Endothelial cell of umbilical vein (primary cell): Measurements from ENCODE around the gene BRPF1. TPM values are rescaled to one million over a fixed set of nuclear protein-coding genes. Genes with fewer than 3 reads are reported as not detected.

Experiments used
- BruUV-seq: library from RNA; stranded (reverse); fragments of 400-500 nt; replicated peaks from 2 replicates; lab custom pipeline; 2021; lab: Mats Ljungman, UMichigan
- CTCF ChIA-PET: fragments of 300-600, 350-600 bp; sonication (Branson Sonifier 250); formaldehyde crosslinking; loops from one replicate; lab custom pipeline; 2021; ENCODE audit warnings: antibody characterized with exemption, inconsistent platforms; lab: Charles Lee
- POLR2A ChIA-PET: fragments of 300-600, 350-600 bp; sonication (Branson Sonifier 250); formaldehyde crosslinking; loops from one replicate; lab custom pipeline; 2021; ENCODE audit warnings: antibody characterized with exemption, inconsistent platforms; lab: Charles Lee
- DNase-seq: peaks from one replicate; pipeline ENCODE4 v3.0.0-alpha.2; 2011; ENCODE audit warnings: low read depth, low spot score
- FAIRE-seq: peaks from 2 replicates; lab custom pipeline; 2011; peaks lifted over from hg19 to GRCh38; lab: Jason Lieb, UNC
- H2AFZ ChIP-seq: 2 replicates; pipeline ENCODE4 v1.6.0; 2012; ENCODE audit warnings: low read depth, low read length, control low read depth, inconsistent platforms
- H3K27ac ChIP-seq: 2 replicates; pipeline ENCODE4 v1.5.1; 2011; ENCODE audit warnings: low read depth, mild to moderate bottlenecking, control low read depth, low read length, moderate library complexity; ENCODE audit not compliant: insufficient read depth
- H3K27me3 ChIP-seq, 2 experiments: 2 replicates each; pipeline versions ENCODE4 v1.6.0 to v1.6.1; 2011; ENCODE audit warnings: low read length in 2 of 2, mixed read lengths in 1 of 2; ENCODE audit not compliant: control insufficient read depth in 2 of 2, insufficient read depth in 2 of 2
- H3K36me3 ChIP-seq, 2 experiments: 2 replicates in 1 of 2; 3 replicates in 1 of 2; pipeline ENCODE4 v1.5.1; 2011; ENCODE audit warnings: low read length in 2 of 2, mild to moderate bottlenecking in 1 of 2, moderate library complexity in 1 of 2; ENCODE audit not compliant: control insufficient read depth in 2 of 2, insufficient read depth in 2 of 2; ENCODE audit errors: extremely low read depth in 1 of 2
- H3K4me1 ChIP-seq: 3 replicates; pipeline ENCODE4 v1.5.1; 2011; ENCODE audit warnings: mild to moderate bottlenecking, low read length; ENCODE audit not compliant: control insufficient read depth, insufficient read depth; ENCODE audit errors: extremely low read depth
- H3K4me2 ChIP-seq: 2 replicates; pipeline ENCODE4 v1.6.1; 2011; ENCODE audit warnings: low read length, control low read depth, mixed read lengths; ENCODE audit not compliant: insufficient read depth
- H3K4me3 ChIP-seq, 3 experiments: fragments of 200-600 bp in 1 of 3; sonication (generic), shearing (Covaris generic) in 1 of 3; replicated peaks in 1 of 3; 2 replicates each; pipeline ENCODE4 v1.5.1; 2011 to 2016; ENCODE audit warnings: control low read depth in 3 of 3, low read length in 3 of 3, mild to moderate bottlenecking in 2 of 3, inconsistent platforms in 1 of 3, low read depth in 1 of 3, moderate library complexity in 1 of 3; ENCODE audit not compliant: insufficient read depth in 1 of 3
- H3K79me2 ChIP-seq: 2 replicates; pipeline ENCODE4 v1.6.0; 2012; ENCODE audit warnings: low read length, inconsistent platforms; ENCODE audit not compliant: control insufficient read depth, insufficient read depth
- H3K9ac ChIP-seq: replicated peaks from 2 replicates; pipeline ENCODE3; 2011; ENCODE audit warnings: low read length, control low read depth; ENCODE audit not compliant: insufficient read depth; ENCODE audit errors: extremely low read depth
- H3K9me1 ChIP-seq: replicated peaks from 3 replicates; pipeline ENCODE4 v1.6.0; 2011; ENCODE audit warnings: mild to moderate bottlenecking, low read length; ENCODE audit not compliant: control insufficient read depth, insufficient read depth; ENCODE audit errors: extremely low read depth
- H3K9me3 ChIP-seq: replicated peaks from 2 replicates; pipeline ENCODE4 v1.5.1; 2012; ENCODE audit warnings: low read length, inconsistent platforms; ENCODE audit not compliant: control insufficient read depth, insufficient read depth
- H4K20me1 ChIP-seq: replicated peaks from 2 replicates; pipeline ENCODE3; 2011; ENCODE audit warnings: mild to moderate bottlenecking, low read length; ENCODE audit not compliant: control insufficient read depth, insufficient read depth; ENCODE audit errors: extremely low read depth
- EZH2 ChIP-seq: IDR thresholded peaks from 2 replicates; pipeline ENCODE4 v1.6.1; 2012; ENCODE audit warnings: borderline replicate concordance, low read depth, mild to moderate bottlenecking, moderate library complexity, low read length, inconsistent platforms; ENCODE audit not compliant: severe bottlenecking
- FOS ChIP-seq: IDR thresholded peaks from 2 replicates; pipeline ENCODE4 v1.6.1; 2011; ENCODE audit warnings: mild to moderate bottlenecking, low read length, moderate library complexity, borderline replicate concordance; ENCODE audit not compliant: insufficient read depth
- GATA2 ChIP-seq: IDR thresholded peaks from 2 replicates; pipeline ENCODE4 v1.7.0; 2011; ENCODE audit warnings: low read depth, mild to moderate bottlenecking, moderate library complexity, mixed read lengths, low read length; ENCODE audit not compliant: insufficient read length, insufficient read depth
- JUN ChIP-seq: IDR thresholded peaks from 2 replicates; pipeline ENCODE4 v1.6.1; 2011; ENCODE audit warnings: borderline replicate concordance, low read depth; ENCODE audit not compliant: insufficient read length, insufficient read depth
- MAX ChIP-seq: IDR thresholded peaks from 2 replicates; pipeline ENCODE4 v1.6.1; 2011; ENCODE audit not compliant: insufficient read depth, insufficient read length
- MYC ChIP-seq: IDR thresholded peaks from one replicate; pipeline ENCODE4 v1.6.1; 2011; ENCODE audit warnings: mild to moderate bottlenecking, low read depth, low read length
- POLR2A ChIP-seq: IDR thresholded peaks from 2 replicates; pipeline ENCODE4 v1.6.1; 2012; ENCODE audit warnings: low read depth, mild to moderate bottlenecking, control low read depth, low read length
- POLR2AphosphoS5 ChIP-seq: IDR thresholded peaks from 2 replicates; pipeline ENCODE4 v1.6.1; 2012; ENCODE audit warnings: low read depth, mild to moderate bottlenecking, control low read depth, low read length, moderate library complexity; ENCODE audit not compliant: insufficient read depth
- dilution Hi-C: fragments of 300-500 bp; cut with MboI; formaldehyde crosslinking; loops from one replicate; pipeline ENCODE4 v1.15.0; 2019; ENCODE audit warnings: low sequenced_read_pairs; ENCODE audit not compliant: extremely low pct_ligation_motif_present
- intact Hi-C: fragments of 100-400 bp; cut with micrococcal nuclease; formaldehyde crosslinking; loops from one replicate; pipeline ENCODE4 v1.10.0; 2022
- polyA plus RNA-seq, 4 experiments: library from polyadenylated mRNA; depleted of rRNA in 3 of 4; stranded (reverse) in 3 of 4; unstranded in 1 of 4; fragments of >200 nt; gene quantifications; 2 replicates each; pipeline versions ENCODE4 v1.2.1 to v1.2.3, GENCODE V29; 2011 to 2012; ENCODE audit warnings: missing spikeins in 1 of 4
- total RNA-seq: library from RNA; stranded (reverse); gene quantifications from 2 replicates; pipeline ENCODE4 v1.2.3, GENCODE V29; 2021
- TF ChIP-seq, protein P1 (sequence below), 2 donors: IDR thresholded peaks; 1 replicate in 1 of 2; 2 replicates in 1 of 2; pipeline ENCODE4 v1.5.1; 2011; ENCODE audit warnings: low read length in 2 of 2, mild to moderate bottlenecking in 2 of 2, moderate library complexity in 2 of 2, control low read depth in 1 of 2, inconsistent platforms in 1 of 2, low read depth in 1 of 2; ENCODE audit not compliant: insufficient read depth in 1 of 2; ENCODE audit errors: extremely low read depth in 1 of 2

BRPF1 gene
- total and polyA plus RNA-seq, 2 donors (not counting 3 experiments of a cell fraction or from before 2014, with no cell fraction given), result 12.5 to 26.2 TPM

- BruUV-seq, result no TSS peak
- dilution Hi-C loops (no loop called here), intact Hi-C loops (no loop called here)
- H3K27ac ChIP-seq, result no peak overlapping the region
- peaks cover 43% of the 10 kb centered on the region for H3K79me2 ChIP-seq
- no peak overlapping the region for H3K4me2 ChIP-seq
- DNase-seq, result no peak
- H3K4me3 ChIP-seq, result no peak overlapping the region
- H3K9ac ChIP-seq, result no peak overlapping the region
- H3K9me1 ChIP-seq, result no peaks in the 10 kb centered on the region
- no peaks in the 10 kb centered on the region for H4K20me1 ChIP-seq
- no peaks in the 10 kb centered on the region for H3K27me3 ChIP-seq
- H3K36me3 ChIP-seq, result peaks cover 9 to 17% of the 10 kb centered on the region in 2 experiments
- H3K9me3 ChIP-seq, result no peaks in the 10 kb centered on the region
- peaks cover 13% of the 10 kb centered on the region for H3K4me1 ChIP-seq
- FAIRE-seq, result no peak
- no peak overlapping the region for H2AFZ ChIP-seq
- no peak for TF ChIP-seq EZH2
- no peak for TF ChIP-seq GATA2
- no peak for TF ChIP-seq MAX
- no peak for TF ChIP-seq POLR2A
- no peak for TF ChIP-seq JUN
- TF ChIP-seq POLR2AphosphoS5, result no peak
- TF ChIP-seq, protein P1, sequence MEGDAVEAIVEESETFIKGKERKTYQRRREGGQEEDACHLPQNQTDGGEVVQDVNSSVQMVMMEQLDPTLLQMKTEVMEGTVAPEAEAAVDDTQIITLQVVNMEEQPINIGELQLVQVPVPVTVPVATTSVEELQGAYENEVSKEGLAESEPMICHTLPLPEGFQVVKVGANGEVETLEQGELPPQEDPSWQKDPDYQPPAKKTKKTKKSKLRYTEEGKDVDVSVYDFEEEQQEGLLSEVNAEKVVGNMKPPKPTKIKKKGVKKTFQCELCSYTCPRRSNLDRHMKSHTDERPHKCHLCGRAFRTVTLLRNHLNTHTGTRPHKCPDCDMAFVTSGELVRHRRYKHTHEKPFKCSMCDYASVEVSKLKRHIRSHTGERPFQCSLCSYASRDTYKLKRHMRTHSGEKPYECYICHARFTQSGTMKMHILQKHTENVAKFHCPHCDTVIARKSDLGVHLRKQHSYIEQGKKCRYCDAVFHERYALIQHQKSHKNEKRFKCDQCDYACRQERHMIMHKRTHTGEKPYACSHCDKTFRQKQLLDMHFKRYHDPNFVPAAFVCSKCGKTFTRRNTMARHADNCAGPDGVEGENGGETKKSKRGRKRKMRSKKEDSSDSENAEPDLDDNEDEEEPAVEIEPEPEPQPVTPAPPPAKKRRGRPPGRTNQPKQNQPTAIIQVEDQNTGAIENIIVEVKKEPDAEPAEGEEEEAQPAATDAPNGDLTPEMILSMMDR (IDR thresholded peaks at IDR 0.05; ENCODE audit: extremely low read depth in 1 of 2, insufficient read depth in 1 of 2, low read depth in 1 of 2, low read length in 2 of 2), result no peak
- TF ChIP-seq MYC, result no peak
- TF ChIP-seq FOS, result no peak
- POLR2A ChIA-PET, result no interaction called here
- CTCF ChIA-PET, result no interaction called here
Observed at GRCh38 chr3:9795207-9795606, 63.7 kb downstream of the BRPF1 start.
